Gastroesophageal sphincter (tissue), 4 donors: ENCODE results near the gene C1orf174. TPM values are rescaled to one million over a fixed set of nuclear protein-coding genes. Genes with fewer than 3 reads are reported as not detected.

Experiments used
- ATAC-seq: fragments of 150-250 bp; one replicate; pipeline ENCODE4 v1.9.1; 2016; ENCODE audit warnings: mild to moderate bottlenecking, moderate library complexity
- H3K27ac ChIP-seq, 4 donors: fragments of 200-600 bp; sonication (generic) in 3 of 4; 1 replicate in 3 of 4; 2 replicates in 1 of 4; pipeline ENCODE4 v1.5.1; 2016 to 2019
- H3K27me3 ChIP-seq: fragments of 200-600 bp; sonication (generic); one replicate; pipeline ENCODE4 v1.5.1; 2019
- H3K36me3 ChIP-seq, 2 donors: fragments of 200-600 bp; sonication (generic); one replicate each; pipeline ENCODE4 v1.5.1; 2019; ENCODE audit warnings: control low read depth in 1 of 2
- H3K4me1 ChIP-seq, 3 donors: fragments of 200-600 bp; sonication (generic); 1 replicate in 2 of 3; 2 replicates in 1 of 3; pipeline ENCODE4 v1.5.1; 2016 to 2019; ENCODE audit warnings: control low read depth in 2 of 3
- H3K4me3 ChIP-seq, 2 donors: fragments of 200-600 bp; sonication (generic); one replicate each; pipeline ENCODE4 v1.5.1; 2019; ENCODE audit warnings: mild to moderate bottlenecking in 1 of 2, moderate library complexity in 1 of 2
- H3K9me3 ChIP-seq, 3 donors: fragments of 200-600 bp; sonication (generic); one replicate each; pipeline ENCODE4 v1.5.1; 2017 to 2019; ENCODE audit warnings: control low read depth in 2 of 3
- EP300 ChIP-seq: sonication (generic); formaldehyde crosslinking; IDR thresholded peaks from one replicate; pipeline ENCODE4 v1.6.1; 2017; ENCODE audit warnings: antibody characterized with exemption, mild to moderate bottlenecking
- POLR2A ChIP-seq, 2 donors: fragments of 450-650 bp; IDR thresholded peaks; one replicate each; pipeline ENCODE4 v1.6.1; 2017; ENCODE audit warnings: antibody characterized with exemption in 2 of 2, mild to moderate bottlenecking in 2 of 2, moderate library complexity in 1 of 2
- POLR2AphosphoS5 ChIP-seq: sonication (generic); formaldehyde crosslinking; IDR thresholded peaks from one replicate; pipeline ENCODE4 v1.6.1; 2017; ENCODE audit warnings: antibody characterized with exemption
- WGBS, 2 donors: methylation state at CpG; one replicate each; pipeline ENCODE4 v1.1.5; 2018; ENCODE audit warnings: low coverage in 1 of 2; 5-methylcytosine and 5-hydroxymethylcytosine counted together
- total RNA-seq, 4 donors: library from RNA; depleted of rRNA; stranded (reverse); fragments of >200 nt; gene quantifications; one replicate each; pipeline ENCODE4 v1.1.0, GENCODE V29; 2016
- TF ChIP-seq, protein P1 (sequence below), 4 experiments: fragments of 200-600 bp in 2 of 4; fragments of 450-650 bp in 2 of 4; sonication (generic) in 1 of 4; IDR thresholded peaks; one replicate each; pipeline ENCODE4 v1.5.1; 2017 to 2019; ENCODE audit warnings: antibody characterized with exemption in 4 of 4, mild to moderate bottlenecking in 2 of 4, moderate library complexity in 2 of 4

The C1orf174 gene
- total RNA-seq, 4 donors from 2014 or later: 16.4 to 35.3 (median 26.7) TPM

DNA sequence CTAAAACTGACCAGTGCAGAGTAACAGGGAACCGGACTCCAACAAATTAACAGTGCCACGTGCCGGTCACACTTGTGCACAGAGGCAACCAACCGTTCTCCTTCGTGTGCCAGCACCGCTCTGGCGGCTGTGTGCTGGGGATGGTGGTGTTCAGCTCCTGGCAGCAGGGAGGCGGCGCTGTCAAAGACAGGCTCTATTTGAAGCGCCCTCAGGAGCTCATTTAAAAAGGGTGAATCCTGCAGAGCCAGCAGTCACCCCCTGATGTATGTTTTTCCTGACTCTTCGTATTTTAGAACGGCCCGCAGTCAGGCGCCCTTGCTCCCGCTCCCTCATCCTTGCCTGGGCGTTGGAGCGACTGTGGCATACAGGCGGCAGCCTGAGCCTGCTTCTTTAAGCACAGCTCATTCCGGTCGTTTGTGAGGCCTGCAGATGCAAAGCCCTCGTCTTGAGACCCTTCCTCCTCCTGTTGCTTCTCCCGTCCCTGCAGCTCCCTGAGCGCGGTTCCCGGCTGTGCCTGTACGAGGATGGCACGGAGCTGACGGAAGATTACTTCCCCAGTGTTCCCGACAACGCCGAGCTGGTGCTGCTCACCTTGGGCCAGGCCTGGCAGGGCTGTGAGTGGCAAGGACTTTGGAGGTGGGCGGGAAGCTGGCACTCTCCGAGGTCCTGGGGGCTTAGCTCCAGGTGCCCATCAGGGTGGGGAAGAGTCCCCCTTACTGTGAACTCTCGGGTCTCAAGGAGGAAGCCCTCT, 41.7 kb downstream of the C1orf174 start:
- ATAC-seq: no peak
- Histone ChIP-seq H3K27ac (peak overlapping the region in 2 of 4 donors; percentile 83 to 85), H3K36me3 (peaks cover 0 to 15% of the 10 kb centered on the region in 2 donors), H3K9me3 (no peaks in the 10 kb centered on the region), H3K4me1 (peaks cover 0 to 34% (median 17%) of the 10 kb centered on the region in 3 donors), H3K4me3 (peak overlapping the region in 1 of 2 donors; percentile 96), H3K27me3 (no peaks in the 10 kb centered on the region)
- 41 to 58% methylated on average over 2 to 12 of the region's 34 CpGs for WGBS, 2 donors
- no peak for TF ChIP-seq POLR2AphosphoS5
- TF ChIP-seq, protein P1, sequence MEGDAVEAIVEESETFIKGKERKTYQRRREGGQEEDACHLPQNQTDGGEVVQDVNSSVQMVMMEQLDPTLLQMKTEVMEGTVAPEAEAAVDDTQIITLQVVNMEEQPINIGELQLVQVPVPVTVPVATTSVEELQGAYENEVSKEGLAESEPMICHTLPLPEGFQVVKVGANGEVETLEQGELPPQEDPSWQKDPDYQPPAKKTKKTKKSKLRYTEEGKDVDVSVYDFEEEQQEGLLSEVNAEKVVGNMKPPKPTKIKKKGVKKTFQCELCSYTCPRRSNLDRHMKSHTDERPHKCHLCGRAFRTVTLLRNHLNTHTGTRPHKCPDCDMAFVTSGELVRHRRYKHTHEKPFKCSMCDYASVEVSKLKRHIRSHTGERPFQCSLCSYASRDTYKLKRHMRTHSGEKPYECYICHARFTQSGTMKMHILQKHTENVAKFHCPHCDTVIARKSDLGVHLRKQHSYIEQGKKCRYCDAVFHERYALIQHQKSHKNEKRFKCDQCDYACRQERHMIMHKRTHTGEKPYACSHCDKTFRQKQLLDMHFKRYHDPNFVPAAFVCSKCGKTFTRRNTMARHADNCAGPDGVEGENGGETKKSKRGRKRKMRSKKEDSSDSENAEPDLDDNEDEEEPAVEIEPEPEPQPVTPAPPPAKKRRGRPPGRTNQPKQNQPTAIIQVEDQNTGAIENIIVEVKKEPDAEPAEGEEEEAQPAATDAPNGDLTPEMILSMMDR (IDR thresholded peaks at IDR 0.05): no peak
- TF ChIP-seq EP300: no peak
- no peak for TF ChIP-seq POLR2A (IDR thresholded peaks at IDR 0.05)

DNA sequence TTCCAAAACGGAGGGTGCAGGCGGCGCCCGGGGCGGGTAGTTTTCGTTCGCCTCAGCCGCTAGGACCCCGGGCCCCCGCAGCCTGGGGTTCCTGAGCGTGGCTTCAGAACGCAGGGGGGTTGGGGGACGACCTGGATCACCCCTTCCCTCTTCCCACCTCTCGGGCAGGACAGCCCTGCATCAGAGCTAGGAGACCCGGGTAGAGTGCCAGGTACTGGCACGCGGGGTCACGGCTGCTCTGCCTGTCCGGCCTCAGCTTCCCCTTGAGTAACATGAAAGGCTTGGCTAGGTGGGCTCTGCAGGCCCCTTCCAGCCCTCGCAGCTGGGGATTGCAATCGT, 42.3 kb downstream of the C1orf174 start:
- peaks cover 0 to 13% of the 10 kb centered on the region in 2 donors for H3K36me3 ChIP-seq
- 33% methylated on average over 2 of the region's 21 CpGs; no CpG with 5 or more reads in 1 of the 2 donors for WGBS, 2 donors
- peak overlapping the region; percentile 44 to 85 (median 84) for H3K27ac ChIP-seq
- H3K4me3 ChIP-seq: peak overlapping the region; percentile 81 to 96
- peaks cover 0 to 34% (median 17%) of the 10 kb centered on the region in 3 donors for H3K4me1 ChIP-seq
- H3K27me3 ChIP-seq: no peaks in the 10 kb centered on the region
- no peak for ATAC-seq
- TF ChIP-seq POLR2A (IDR thresholded peaks at IDR 0.05) (no peak), EP300 (no peak), POLR2AphosphoS5 (no peak)
- TF ChIP-seq, protein P1 (IDR thresholded peaks at IDR 0.05): no peak
- no peaks in the 10 kb centered on the region for H3K9me3 ChIP-seq

DNA sequence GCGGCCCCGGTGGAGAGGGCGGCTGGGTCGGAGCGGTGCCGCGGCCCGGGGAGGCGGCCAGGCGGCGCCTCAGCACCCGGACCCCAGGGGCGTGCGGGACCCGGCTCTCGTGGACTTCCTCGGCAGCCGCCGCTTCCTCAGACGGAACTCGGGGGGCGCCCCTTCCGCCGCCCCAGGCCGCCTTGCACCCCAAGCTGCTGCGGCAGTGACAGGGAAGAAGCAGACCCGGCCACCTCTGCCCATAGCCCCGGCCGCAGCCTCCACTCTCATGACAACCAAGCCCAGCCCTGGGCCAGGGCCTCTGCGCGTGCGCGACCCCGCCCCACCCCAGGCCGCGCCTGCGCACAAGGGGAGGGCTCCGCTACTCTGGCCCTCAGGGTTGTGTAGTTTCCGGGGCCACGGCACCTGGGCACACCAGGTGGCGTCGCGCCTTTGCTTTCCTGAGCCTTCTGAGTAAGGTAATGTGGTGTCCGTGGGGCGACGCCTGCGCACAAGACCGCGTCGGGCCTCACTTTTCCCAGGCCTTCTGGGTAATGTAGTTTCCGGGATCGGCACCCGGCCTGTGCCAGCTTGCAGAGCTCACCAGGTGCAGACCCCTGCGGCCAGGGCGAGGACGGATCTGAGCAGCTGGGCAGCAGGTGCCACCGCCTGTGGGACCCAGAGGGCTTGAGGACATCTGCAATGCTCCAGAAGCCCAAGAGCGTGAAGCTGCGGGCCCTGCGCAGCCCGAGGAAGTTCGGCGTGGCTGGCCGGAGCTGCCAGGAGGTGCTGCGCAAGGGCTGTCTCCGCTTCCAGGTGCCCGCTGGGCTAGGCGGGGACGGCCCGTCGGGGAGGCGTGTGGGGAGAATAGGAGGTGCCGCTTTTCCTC, 42.9 kb downstream of the C1orf174 start, which contains the start of the genes CEP104 and DFFB:
CEP104 (minus strand) TSS at position 289 of the 868 bp plus-strand sequence. CDS start 4,804 bp downstream, outside the sequence.
DFFB (plus strand) TSS at position 554 of the 868 bp plus-strand sequence; CDS start at position 682, 128 bp downstream.
- no CpG with 5 or more reads among the region's 73 CpGs for WGBS, 2 donors
- peaks cover 0 to 13% of the 10 kb centered on the region in 2 donors for H3K36me3 ChIP-seq
- peak; percentile 67 for TF ChIP-seq POLR2AphosphoS5
- TF ChIP-seq, protein P1 (IDR thresholded peaks at IDR 0.05): peak in 1 of 4 experiments; percentile 44
- peak; percentile 58 to 62 for TF ChIP-seq POLR2A (IDR thresholded peaks at IDR 0.05)
- no peak for TF ChIP-seq EP300
- H3K9me3 ChIP-seq: no peaks in the 10 kb centered on the region
- peak within 1 kb of the TSS; percentile 81 to 96 for H3K4me3 ChIP-seq
- H3K27me3 ChIP-seq: no peaks in the 10 kb centered on the region
- H3K4me1 ChIP-seq: peaks cover 0 to 34% (median 17%) of the 10 kb centered on the region in 3 donors
- ATAC-seq: peak; percentile 95
- H3K27ac ChIP-seq: peak within 1 kb of the TSS; percentile 44 to 85 (median 84)

DNA sequence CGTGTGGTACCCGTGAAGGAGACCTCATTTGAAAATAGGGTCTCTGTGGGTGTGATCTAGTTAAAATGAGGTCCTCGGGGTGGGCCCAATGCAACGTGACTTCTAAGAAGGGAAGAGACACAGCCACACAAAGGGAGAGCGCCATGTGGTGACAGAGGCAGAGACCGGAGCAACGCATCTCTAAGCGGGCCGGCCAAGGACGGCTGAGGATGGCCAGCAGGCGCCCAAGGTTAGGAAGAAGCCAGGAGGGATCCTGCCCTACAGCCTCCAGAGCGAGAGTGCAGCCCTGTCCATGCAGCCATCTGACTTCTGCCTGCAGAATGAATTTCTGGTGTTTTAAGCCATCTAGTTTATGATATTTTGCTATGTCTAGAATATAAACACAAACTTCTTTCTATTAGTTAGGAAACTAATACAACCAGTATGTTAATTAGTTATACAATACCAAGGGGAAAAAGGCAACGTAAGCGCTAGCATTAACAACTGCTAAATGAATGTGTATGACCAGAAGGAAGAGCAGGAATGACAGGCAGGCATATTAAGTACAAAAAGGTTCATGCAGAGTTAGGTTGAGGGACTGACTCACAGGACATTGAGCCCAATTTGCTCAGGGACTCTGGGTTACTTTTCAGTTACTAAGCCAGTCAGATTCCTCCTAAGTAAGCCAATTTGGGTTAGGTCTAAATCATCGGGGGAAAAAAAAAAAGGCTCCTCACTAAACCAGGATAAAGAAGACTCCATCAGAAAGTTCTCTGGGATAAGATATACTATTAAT, 47.2 kb downstream of the C1orf174 start:
- Histone ChIP-seq H3K9me3 (no peaks in the 10 kb centered on the region), H3K36me3 (peaks cover 0 to 43% of the 10 kb centered on the region in 2 donors), H3K4me1 (peaks cover 0 to 21% (median 13%) of the 10 kb centered on the region in 3 donors), H3K27ac (no peak overlapping the region), H3K4me3 (no peak overlapping the region), H3K27me3 (no peaks in the 10 kb centered on the region)
- WGBS, 2 donors: 74 to 85% methylated on average over 5 to 14 of the region's 15 CpGs
- ATAC-seq: no peak
- TF ChIP-seq EP300 (no peak), POLR2AphosphoS5 (no peak), POLR2A (IDR thresholded peaks at IDR 0.05) (no peak)
- TF ChIP-seq, protein P1 (IDR thresholded peaks at IDR 0.05): no peak
